HCT116 (cell line): Measurements from ENCODE around the gene PXDN. TPM values are rescaled to one million over a fixed set of nuclear protein-coding genes. Genes with fewer than 3 reads are reported as not detected.

ENCODE experiments used
- ATAC-seq: fragments of 200-7000 bp; cut with Tn5 transposase; 2 replicates; pipeline ENCODE4 v1.9.1; 2020; ENCODE audit warnings: mild to moderate bottlenecking, moderate library complexity
- BruUV-seq: library from RNA; stranded (reverse); fragments of 400-500 nt; replicated peaks from 2 replicates; lab custom pipeline; 2021; lab: Mats Ljungman, UMichigan
- CTCF ChIA-PET: fragments of 300-600 bp; sonication (Branson Sonifier 250); formaldehyde crosslinking; loops from one replicate; lab custom pipeline; 2021; ENCODE audit warnings: antibody characterized with exemption; lab: Charles Lee
- POLR2A ChIA-PET: fragments of 300-600, 350-600 bp; sonication (Branson Sonifier 250); formaldehyde crosslinking; loops from one replicate; lab custom pipeline; 2021; ENCODE audit warnings: antibody characterized with exemption; lab: Charles Lee
- RAD21 ChIA-PET, 2 experiments: fragments of 300-600 bp; sonication (Branson Sonifier 250); formaldehyde crosslinking; loops; one replicate each; lab custom pipeline; 2023; ENCODE audit warnings: low total read pairs in 2 of 2; ENCODE audit not compliant: uncharacterized antibody in 2 of 2, unreplicated experiment in 2 of 2, low non-redundant PET in 1 of 2; lab: Charles Lee
- DNase-seq: peaks from one replicate; pipeline ENCODE4 v3.0.0-alpha.2; 2010; ENCODE audit warnings: low read depth, low spot score
- H2AFZ ChIP-seq: fragments of 200-600 bp; shearing (Covaris generic), sonication (generic); 2 replicates; pipeline ENCODE4 v1.6.1; 2017; ENCODE audit warnings: low read depth, mixed run types, mixed read lengths, antibody characterized with exemption, low read length; ENCODE audit not compliant: poor library complexity, severe bottlenecking
- H3K27ac ChIP-seq: 2 replicates; pipeline ENCODE4 v1.5.1; 2012; ENCODE audit warnings: low read depth, low read length
- H3K27me3 ChIP-seq: fragments of 200-600 bp; sonication (generic); 2 replicates; pipeline ENCODE4 v1.6.1; 2016; ENCODE audit warnings: mixed run types, low read length, mixed read lengths; ENCODE audit not compliant: insufficient read depth
- H3K36me3 ChIP-seq, 2 experiments: fragments of 200-500 bp in 1 of 2; fragments of 200-600 bp in 1 of 2; sonication (Bioruptor generic) in 1 of 2; sonication (generic) in 1 of 2; 2 replicates each; pipeline versions ENCODE4 v1.5.1 to v1.6.1; 2014 to 2016; ENCODE audit warnings: low read length in 2 of 2, inconsistent platforms in 1 of 2, mixed read lengths in 1 of 2, mixed run types in 1 of 2; ENCODE audit not compliant: insufficient read depth in 2 of 2, control insufficient read depth in 1 of 2
- H3K4me1 ChIP-seq, 2 experiments: fragments of 200-600 bp in 1 of 2; sonication (generic) in 1 of 2; 2 replicates each; pipeline versions ENCODE4 v1.5.1 to v1.6.1; 2012 to 2017; ENCODE audit warnings: low read length in 2 of 2, inconsistent platforms in 1 of 2, mild to moderate bottlenecking in 1 of 2, mixed read lengths in 1 of 2, mixed run types in 1 of 2, moderate library complexity in 1 of 2; ENCODE audit not compliant: insufficient read depth in 2 of 2, control insufficient read depth in 1 of 2
- H3K4me2 ChIP-seq: fragments of 200-600 bp; sonication (generic); 2 replicates; pipeline ENCODE4 v1.6.1; 2017; ENCODE audit warnings: mixed run types, low read length, mixed read lengths
- H3K4me3 ChIP-seq, 2 experiments: fragments of 200-600 bp in 1 of 2; sonication (generic) in 1 of 2; replicated peaks in 1 of 2; 2 replicates each; pipeline ENCODE4 v1.5.1; 2011 to 2016; ENCODE audit warnings: low read length in 2 of 2, control low read depth in 1 of 2, low read depth in 1 of 2, mild to moderate bottlenecking in 1 of 2, mixed read lengths in 1 of 2, mixed run types in 1 of 2
- H3K79me2 ChIP-seq: fragments of 200-600 bp; sonication (generic); 2 replicates; pipeline ENCODE4 v1.6.1; 2017; ENCODE audit warnings: mild to moderate bottlenecking, mixed run types, low read length, moderate library complexity, mixed read lengths; ENCODE audit not compliant: insufficient read depth
- H3K9ac ChIP-seq: fragments of 200-600 bp; sonication (generic); 2 replicates; pipeline ENCODE4 v1.6.1; 2016; ENCODE audit warnings: low read length, mixed read lengths
- H3K9me2 ChIP-seq: fragments of 200-600 bp; sonication (generic), shearing (Covaris generic); 2 replicates; pipeline ENCODE4 v1.6.1; 2017; ENCODE audit warnings: mixed run types, mild to moderate bottlenecking, moderate library complexity; ENCODE audit not compliant: insufficient read depth
- H3K9me3 ChIP-seq, 2 experiments: fragments of 200-500 bp in 1 of 2; fragments of 200-600 bp in 1 of 2; sonication (Bioruptor generic) in 1 of 2; sonication (generic) in 1 of 2; 2 replicates each; pipeline ENCODE4 v1.6.1; 2014 to 2017; ENCODE audit warnings: low read length in 2 of 2, mixed read lengths in 2 of 2, inconsistent platforms in 1 of 2, low read depth in 1 of 2, mild to moderate bottlenecking in 1 of 2, mixed run types in 1 of 2, moderate library complexity in 1 of 2; ENCODE audit not compliant: control insufficient read depth in 1 of 2, insufficient read depth in 1 of 2
- H4K20me1 ChIP-seq: fragments of 200-600 bp; sonication (generic), shearing (Covaris generic); 2 replicates; pipeline ENCODE4 v1.6.1; 2017; ENCODE audit warnings: mixed run types, mild to moderate bottlenecking, moderate library complexity; ENCODE audit not compliant: insufficient read depth
- ATF3 ChIP-seq: IDR thresholded peaks from 2 replicates; pipeline ENCODE4 v1.6.1; 2012
- CBX3 ChIP-seq: IDR thresholded peaks from 2 replicates; pipeline ENCODE4 v1.6.1; 2012; ENCODE audit warnings: low read depth
- CTCF ChIP-seq, 3 experiments: fragments of 200-600 bp in 1 of 3; sonication (generic) in 1 of 3; IDR thresholded peaks in 2 of 3; conservative IDR thresholded peaks in 1 of 3; 2 replicates each; pipeline ENCODE4 v1.5.1; 2012 to 2017; ENCODE audit warnings: low read depth in 2 of 3, low read length in 2 of 3, antibody characterized with exemption in 1 of 3, borderline replicate concordance in 1 of 3, control low read depth in 1 of 3, mild to moderate bottlenecking in 1 of 3, mixed read lengths in 1 of 3, mixed run types in 1 of 3, moderate library complexity in 1 of 3; ENCODE audit not compliant: insufficient read depth in 1 of 3
- ELF1 ChIP-seq: IDR thresholded peaks from 2 replicates; pipeline ENCODE4 v1.6.1; 2012; ENCODE audit warnings: low read depth, borderline replicate concordance
- EZH2 ChIP-seq: fragments of 200-600 bp; sonication (generic); IDR thresholded peaks from 2 replicates; pipeline ENCODE4 v1.6.1; 2017; ENCODE audit warnings: antibody characterized with exemption, mixed run types
- EZH2phosphoT487 ChIP-seq: fragments of 200-600 bp; IDR thresholded peaks from 2 replicates; pipeline ENCODE4 v1.6.1; 2018; ENCODE audit warnings: antibody characterized with exemption, borderline replicate concordance
- JUND ChIP-seq: IDR thresholded peaks from 2 replicates; pipeline ENCODE4 v1.6.1; 2012
- MAX ChIP-seq: IDR thresholded peaks from 2 replicates; pipeline ENCODE4 v1.6.1; 2012
- POLR2A ChIP-seq: IDR thresholded peaks from 2 replicates; pipeline ENCODE4 v1.7.0; 2011; ENCODE audit warnings: borderline replicate concordance; ENCODE audit not compliant: insufficient read depth, insufficient read length; ENCODE audit errors: extremely low read depth
- RAD21 ChIP-seq: IDR thresholded peaks from 2 replicates; pipeline ENCODE4 v1.6.1; 2012; ENCODE audit warnings: low read depth, mild to moderate bottlenecking
- REST ChIP-seq: IDR thresholded peaks from 2 replicates; pipeline ENCODE4 v1.6.1; 2012; ENCODE audit warnings: low read depth
- SIN3A ChIP-seq: IDR thresholded peaks from 2 replicates; pipeline ENCODE4 v1.6.1; 2012; ENCODE audit warnings: low read depth
- SRF ChIP-seq: IDR thresholded peaks from 2 replicates; pipeline ENCODE4 v1.6.1; 2012; ENCODE audit warnings: low read depth
- TCF7L2 ChIP-seq: IDR thresholded peaks from 2 replicates; pipeline ENCODE4 v1.7.0; 2011; ENCODE audit warnings: borderline replicate concordance, inconsistent platforms; ENCODE audit not compliant: insufficient read depth, insufficient read length; ENCODE audit errors: extremely low read depth
- ZFX ChIP-seq: fragments of 450-650 bp; IDR thresholded peaks from 2 replicates; pipeline ENCODE4 v1.6.1; 2017
- ZNF274 ChIP-seq: fragments of 200-500 bp; sonication (Bioruptor generic); IDR thresholded peaks from 2 replicates; pipeline ENCODE4 v1.6.1; 2014; ENCODE audit warnings: mild to moderate bottlenecking, low read depth, low read length, inconsistent platforms
- intact Hi-C: fragments of 100-400 bp; cut with micrococcal nuclease; formaldehyde crosslinking; loops from 2 replicates; pipeline ENCODE4 v1.10.0; 2022
- total RNA-seq: library from RNA; stranded (reverse); gene quantifications from one replicate; pipeline ENCODE4 v1.2.1, GENCODE V29; 2021; ENCODE audit not compliant: unreplicated experiment

The PXDN gene
- total RNA-seq, 1 experiment from 2014 or later, result 10.7 TPM

GRCh38 chr2:1754046-1754445 lies 9.7 kb upstream of the PXDN start:
- RAD21 ChIA-PET, result no interaction called here
- Histone ChIP-seq H3K4me1 (no peaks in the 10 kb centered on the region; a peak in 1 of 4 replicates), H3K79me2 (no peaks in the 10 kb centered on the region), H2AFZ (no peak overlapping the region), H3K36me3 (no peaks in the 10 kb centered on the region), H3K9ac (no peak overlapping the region), H3K27me3 (0 out of 2 replicates have a peak, but pooled peaks cover 3% of the 10 kb centered on the region), H4K20me1 (no peaks in the 10 kb centered on the region), H3K4me3 (no peak overlapping the region), H3K27ac (no peak overlapping the region), H3K9me3 (no peaks in the 10 kb centered on the region), H3K9me2 (no peaks in the 10 kb centered on the region), H3K4me2 (no peak overlapping the region)
- intact Hi-C loops, result loop anchor here (5.0 kb wide), 1 partner anchor 162 kb away; no protein-coding TSS in a partner anchor
- DNase-seq, result no peak
- POLR2A ChIA-PET, result no interaction called here
- CTCF ChIA-PET, result no interaction called here
- TF ChIP-seq ATF3, result no peak
- TF ChIP-seq ZNF274, result no peak
- no peak for TF ChIP-seq TCF7L2
- no peak for TF ChIP-seq EZH2phosphoT487
- TF ChIP-seq SRF, result no peak
- no peak for TF ChIP-seq JUND
- TF ChIP-seq SIN3A, result no peak
- TF ChIP-seq ZFX, result no peak
- TF ChIP-seq RAD21, result no peak
- TF ChIP-seq MAX, result no peak
- BruUV-seq, result no TSS peak
- no peak for ATAC-seq

GRCh38 chr2:1752751-1753150 lies 8.4 kb upstream of the PXDN start:
- H3K4me3 ChIP-seq, result no peak overlapping the region
- no peaks in the 10 kb centered on the region for H4K20me1 ChIP-seq
- no peaks in the 10 kb centered on the region for H3K79me2 ChIP-seq
- H2AFZ ChIP-seq, result no peak overlapping the region
- DNase-seq (no peak), ATAC-seq (no peak)
- no peaks in the 10 kb centered on the region for H3K36me3 ChIP-seq
- no peaks in the 10 kb centered on the region for H3K9me3 ChIP-seq
- CTCF ChIA-PET, result interaction anchor here (1.1 to 1.2 kb wide), 2 partner anchors 17 to 202 kb away, joined by 3 read pairs; no protein-coding TSS in a partner anchor
- TF ChIP-seq POLR2A, result no peak
- no peak for TF ChIP-seq REST
- TF ChIP-seq CTCF (IDR thresholded peaks at IDR 0.05 in 2 of 3, conservative IDR thresholded peaks at IDR 0.05 in 1 of 3; ENCODE audit: borderline replicate concordance in 1 of 3, insufficient read depth in 1 of 3, low read depth in 2 of 3, low read length in 2 of 3), result no peak
- TF ChIP-seq JUND, result no peak
- TF ChIP-seq ELF1, result no peak
- no peak for TF ChIP-seq CBX3
- no peak for TF ChIP-seq EZH2
- H3K27me3 ChIP-seq, result 0 out of 2 replicates have a peak, but pooled peaks cover 3% of the 10 kb centered on the region
- no peak overlapping the region for H3K27ac ChIP-seq
- H3K9ac ChIP-seq, result no peak overlapping the region
- H3K4me1 ChIP-seq, result no peaks in the 10 kb centered on the region; a peak in 1 of 4 replicates
- POLR2A ChIA-PET, result no interaction called here
- no peaks in the 10 kb centered on the region for H3K9me2 ChIP-seq
- RAD21 ChIA-PET, result no interaction called here
- no peak overlapping the region for H3K4me2 ChIP-seq
- BruUV-seq, result no TSS peak
- intact Hi-C loops, result loop anchor here (5.0 kb wide), 1 partner anchor 160 kb away; no protein-coding TSS in a partner anchor
